ENCODE measurements around the gene PIK3CD.

DNA sequence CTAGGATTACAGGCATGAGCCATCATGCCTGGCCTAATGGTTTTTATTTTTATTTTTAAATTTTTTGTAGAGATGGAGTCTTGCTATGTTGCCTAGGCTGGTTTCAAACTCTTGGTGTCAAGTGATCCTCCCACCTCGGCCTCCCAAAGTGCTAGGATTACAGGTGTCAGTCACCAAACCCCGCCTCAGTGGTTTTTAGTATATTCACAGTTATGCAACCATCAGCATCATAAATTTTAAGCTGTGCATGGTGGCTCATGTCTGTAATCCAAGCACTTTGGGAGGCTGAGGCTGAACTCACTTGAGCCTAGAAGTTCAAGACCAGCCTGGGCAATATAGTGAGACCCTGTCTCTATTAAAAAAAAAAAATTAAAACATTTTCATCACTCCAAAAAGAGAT is 28.6 kb downstream of the PIK3CD start:
- TF ChIP-seq, protein P1, sequence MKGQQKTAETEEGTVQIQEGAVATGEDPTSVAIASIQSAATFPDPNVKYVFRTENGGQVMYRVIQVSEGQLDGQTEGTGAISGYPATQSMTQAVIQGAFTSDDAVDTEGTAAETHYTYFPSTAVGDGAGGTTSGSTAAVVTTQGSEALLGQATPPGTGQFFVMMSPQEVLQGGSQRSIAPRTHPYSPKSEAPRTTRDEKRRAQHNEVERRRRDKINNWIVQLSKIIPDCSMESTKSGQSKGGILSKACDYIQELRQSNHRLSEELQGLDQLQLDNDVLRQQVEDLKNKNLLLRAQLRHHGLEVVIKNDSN (CRISPR knock-in tag; IDR thresholded peaks at IDR 0.05): no peak
- TF ChIP-seq, protein P2, sequence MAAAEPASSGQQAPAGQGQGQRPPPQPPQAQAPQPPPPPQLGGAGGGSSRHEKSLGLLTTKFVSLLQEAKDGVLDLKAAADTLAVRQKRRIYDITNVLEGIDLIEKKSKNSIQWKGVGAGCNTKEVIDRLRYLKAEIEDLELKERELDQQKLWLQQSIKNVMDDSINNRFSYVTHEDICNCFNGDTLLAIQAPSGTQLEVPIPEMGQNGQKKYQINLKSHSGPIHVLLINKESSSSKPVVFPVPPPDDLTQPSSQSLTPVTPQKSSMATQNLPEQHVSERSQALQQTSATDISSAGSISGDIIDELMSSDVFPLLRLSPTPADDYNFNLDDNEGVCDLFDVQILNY (CRISPR knock-in tag; IDR thresholded peaks at IDR 0.05): no peak
- TF ChIP-seq, protein P3, sequence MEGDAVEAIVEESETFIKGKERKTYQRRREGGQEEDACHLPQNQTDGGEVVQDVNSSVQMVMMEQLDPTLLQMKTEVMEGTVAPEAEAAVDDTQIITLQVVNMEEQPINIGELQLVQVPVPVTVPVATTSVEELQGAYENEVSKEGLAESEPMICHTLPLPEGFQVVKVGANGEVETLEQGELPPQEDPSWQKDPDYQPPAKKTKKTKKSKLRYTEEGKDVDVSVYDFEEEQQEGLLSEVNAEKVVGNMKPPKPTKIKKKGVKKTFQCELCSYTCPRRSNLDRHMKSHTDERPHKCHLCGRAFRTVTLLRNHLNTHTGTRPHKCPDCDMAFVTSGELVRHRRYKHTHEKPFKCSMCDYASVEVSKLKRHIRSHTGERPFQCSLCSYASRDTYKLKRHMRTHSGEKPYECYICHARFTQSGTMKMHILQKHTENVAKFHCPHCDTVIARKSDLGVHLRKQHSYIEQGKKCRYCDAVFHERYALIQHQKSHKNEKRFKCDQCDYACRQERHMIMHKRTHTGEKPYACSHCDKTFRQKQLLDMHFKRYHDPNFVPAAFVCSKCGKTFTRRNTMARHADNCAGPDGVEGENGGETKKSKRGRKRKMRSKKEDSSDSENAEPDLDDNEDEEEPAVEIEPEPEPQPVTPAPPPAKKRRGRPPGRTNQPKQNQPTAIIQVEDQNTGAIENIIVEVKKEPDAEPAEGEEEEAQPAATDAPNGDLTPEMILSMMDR (IDR thresholded peaks at IDR 0.05): no peak
- TF ChIP-seq MXD4 (CRISPR knock-in tag; IDR thresholded peaks at IDR 0.05; ENCODE audit: borderline replicate concordance): no peak
